Activated CD4-positive, alpha-beta T cell treated with anti-CD3 and anti-CD28 coated beads, Interleukin-2, amount 50 U/mL, for 24 hours (primary cell): ENCODE data around the gene BBS1.
"Not testable (repeated sequence)": the region's sequence is repeated elsewhere in the genome, so short reads cannot be mapped to it uniquely, and the experiment has no call there.

Source experiments
- DNase-seq, 2 donors: peaks; one replicate each; pipeline ENCODE4 v3.0.0-alpha.2; 2020; ENCODE audit warnings: low read depth in 1 of 2, low spot score in 1 of 2

Gene BBS1

GRCh38 chr11:66570079-66570849 is 59.8 kb downstream of the BBS1 start:
- no peak for DNase-seq

DNA sequence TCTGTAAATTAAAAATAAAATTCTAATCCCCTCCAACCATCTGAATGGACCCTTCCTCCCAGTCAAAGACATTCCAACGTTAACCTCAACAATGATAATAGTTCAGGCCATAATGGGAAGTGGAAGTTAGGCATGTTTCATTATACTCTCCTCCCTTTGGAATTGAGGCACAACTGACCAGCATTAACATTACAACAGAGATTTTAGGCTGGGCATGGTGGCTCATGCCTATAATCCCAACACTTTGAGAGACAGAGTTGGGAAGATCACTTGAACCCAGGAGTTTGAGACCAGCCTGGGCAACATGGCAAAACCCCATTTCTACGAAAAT is 60.4 kb downstream of the BBS1 start:
- no peak for DNase-seq

DNA sequence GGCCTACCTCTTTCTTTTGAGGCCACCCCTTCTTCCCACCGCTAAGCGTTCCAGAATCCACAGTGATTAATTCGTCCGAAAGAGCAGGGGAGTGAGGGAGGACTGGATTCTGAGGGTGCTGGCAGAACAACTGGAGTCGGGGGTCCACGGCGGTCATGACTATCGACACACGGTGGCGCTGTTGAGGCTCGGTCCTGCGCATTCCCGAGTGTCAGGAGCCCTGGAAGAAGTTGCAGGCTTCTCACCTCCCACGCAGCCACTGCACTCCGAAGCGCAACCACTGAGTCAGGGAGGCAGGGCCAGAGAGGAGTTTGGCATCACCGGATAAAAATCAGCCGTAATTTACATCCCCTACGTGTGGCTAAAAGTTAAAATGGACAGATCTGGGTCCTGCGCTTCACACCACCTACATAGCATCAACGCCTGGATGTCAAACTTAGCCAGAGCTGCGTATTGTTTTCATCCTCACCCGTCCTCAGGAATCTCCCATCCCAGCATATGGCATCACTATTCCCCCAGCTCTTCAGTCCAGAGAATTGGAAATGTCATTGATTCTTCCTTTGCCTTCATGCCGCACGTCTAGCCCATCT is 68.7 kb downstream of the BBS1 start:
- peak; percentile 68 to 82 for DNase-seq

DNA sequence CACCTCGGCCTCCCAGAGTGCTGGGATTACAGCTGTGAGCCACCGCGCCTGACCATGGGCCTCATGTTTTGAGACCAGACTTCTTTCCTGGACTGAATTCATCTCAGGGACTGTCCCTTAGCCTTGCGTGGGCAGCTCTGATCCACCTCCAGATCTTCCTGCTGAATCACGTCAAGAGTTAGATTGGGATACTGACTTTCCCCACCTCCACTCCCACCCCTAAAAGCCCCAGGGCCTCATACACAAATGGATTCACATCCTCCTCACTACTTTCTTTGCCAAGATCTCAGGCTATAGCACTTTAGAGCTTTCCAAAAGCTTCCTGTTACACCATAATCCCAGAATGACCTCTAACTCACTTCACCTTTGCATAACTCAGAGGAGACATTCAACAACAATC is 70.4 kb downstream of the BBS1 start:
- DNase-seq, result no peak

DNA sequence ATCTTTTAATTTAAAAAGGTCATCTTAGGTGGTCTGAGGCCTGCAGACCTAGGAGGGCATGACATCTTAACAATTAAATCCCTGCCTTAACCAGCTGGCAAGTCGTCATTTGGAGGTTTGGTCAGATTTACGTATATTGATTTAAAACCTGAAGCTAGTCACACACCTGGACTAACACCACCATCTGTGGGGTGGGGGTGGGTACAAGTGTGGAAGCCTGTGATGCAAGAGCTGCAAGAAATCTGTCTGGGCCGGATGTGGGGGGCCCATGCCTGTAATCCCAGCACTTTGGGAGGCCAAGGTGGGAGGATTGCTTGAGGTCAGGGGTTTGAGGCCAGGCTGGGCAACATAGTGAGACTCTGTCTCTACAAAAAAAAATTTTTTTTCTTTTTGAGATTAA is 70.8 kb downstream of the BBS1 start:
- no peak for DNase-seq

GRCh38 chr11:66582565-66583147 is 72.2 kb downstream of the BBS1 start:
- DNase-seq, result not testable (repeated sequence)
